Iris pigment epithelial cell (primary cell): Measurements from ENCODE around the gene THAP12.
"Not testable (repeated sequence)": the region's sequence is repeated elsewhere in the genome, so short reads cannot be mapped to it uniquely, and the experiment has no call there.

Experiments used
- DNase-seq: peaks from one replicate; pipeline ENCODE4 v3.0.0-alpha.2; 2011; ENCODE audit warnings: low read depth

The THAP12 gene

DNA sequence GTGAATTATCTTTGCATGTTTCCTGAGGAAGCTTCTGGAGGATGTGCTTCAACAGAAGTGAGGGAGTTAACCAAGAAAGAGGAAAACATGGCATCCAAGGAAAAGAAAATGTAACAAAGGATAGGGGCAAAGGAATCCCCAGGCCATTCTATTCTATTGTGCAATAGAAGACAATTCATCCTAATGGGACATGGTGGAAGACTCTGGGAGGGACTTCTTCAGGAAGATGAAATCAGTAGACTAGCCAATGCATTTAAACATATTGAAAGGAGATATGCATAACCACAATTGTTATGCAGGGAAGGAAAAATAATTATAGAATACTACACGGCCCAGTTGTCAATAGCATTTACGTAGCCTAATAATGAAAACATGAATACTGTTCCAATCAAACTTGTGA is 55.7 kb downstream of the THAP12 start:
- DNase-seq = no peak

DNA sequence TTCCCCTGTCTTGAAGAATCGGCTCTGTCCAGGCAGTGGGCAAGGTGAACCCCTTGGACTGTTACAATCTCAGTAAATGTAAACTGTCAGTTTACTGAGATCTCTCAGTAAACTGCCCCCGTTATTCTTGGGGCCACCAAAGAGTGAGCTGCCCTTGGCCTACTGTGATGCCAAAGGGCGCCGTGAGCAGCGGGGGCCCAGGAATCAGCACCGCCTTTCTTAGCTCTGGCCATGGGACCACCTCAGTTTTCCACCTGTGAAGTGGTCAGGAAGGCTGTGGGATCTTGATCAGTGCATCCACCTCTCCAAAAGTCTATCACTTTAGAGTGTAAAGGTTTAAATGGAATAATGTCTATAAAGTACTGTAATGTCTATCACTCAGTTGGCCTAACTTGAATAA is 57.1 kb downstream of the THAP12 start:
- no peak for DNase-seq

DNA sequence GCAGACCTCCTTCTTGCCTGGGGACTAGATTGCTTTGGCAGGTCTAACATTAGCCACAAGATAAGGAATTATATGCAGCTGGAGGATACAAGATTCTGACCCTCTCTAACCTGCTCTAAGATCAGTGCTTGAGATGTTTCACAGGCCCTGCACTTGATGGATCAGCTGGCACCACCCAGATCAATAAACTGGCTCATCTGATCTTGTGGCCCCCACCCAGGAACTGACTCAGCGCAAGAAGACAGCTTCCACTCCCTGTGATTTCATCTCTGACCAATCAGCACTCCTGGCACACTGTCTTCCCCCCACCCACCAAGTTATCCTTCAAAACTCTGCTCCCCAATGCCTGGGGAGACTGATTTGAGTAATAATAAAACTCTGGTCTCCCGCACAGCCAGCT is 57.6 kb downstream of the THAP12 start:
- not testable (repeated sequence) for DNase-seq

DNA sequence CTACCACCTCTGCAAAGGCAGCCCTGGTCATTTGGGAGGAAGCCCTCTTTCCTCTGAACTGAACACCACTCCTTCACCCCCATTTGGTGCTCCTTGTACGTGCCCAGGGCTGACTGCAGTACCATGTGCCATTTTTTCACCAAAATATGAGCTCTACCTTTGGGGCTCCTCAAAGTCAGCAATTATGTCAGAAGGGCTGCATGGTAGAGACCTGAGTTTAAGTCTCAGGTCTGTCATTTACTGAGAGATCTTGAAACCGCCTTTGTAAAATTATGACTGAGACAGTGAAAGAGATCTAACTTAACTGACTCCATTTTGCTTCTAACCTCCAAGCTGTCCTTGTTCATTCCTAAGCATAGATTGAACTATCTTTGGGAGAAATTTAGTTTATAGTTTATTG is 58.0 kb downstream of the THAP12 start:
- DNase-seq = no peak

DNA sequence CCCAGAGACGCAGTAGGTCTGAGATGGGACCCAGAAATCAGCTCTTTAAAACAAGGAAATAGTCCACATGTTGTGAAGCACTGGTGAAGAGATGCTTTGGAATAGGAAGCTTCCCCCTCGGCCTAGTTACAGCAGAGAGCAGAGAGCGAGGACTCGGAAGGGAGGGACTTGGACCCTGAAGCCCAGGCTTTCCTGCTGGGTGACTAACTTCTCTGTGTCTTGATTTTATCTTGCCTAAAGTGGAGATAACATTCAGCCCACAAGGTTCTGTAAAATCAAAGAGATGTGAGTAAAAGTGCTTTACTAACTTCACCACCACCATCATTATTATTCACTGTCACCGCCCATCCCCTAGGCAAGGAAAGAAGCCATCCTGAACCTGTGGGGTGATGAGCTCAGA is 58.4 kb downstream of the THAP12 start:
- no peak for DNase-seq

DNA sequence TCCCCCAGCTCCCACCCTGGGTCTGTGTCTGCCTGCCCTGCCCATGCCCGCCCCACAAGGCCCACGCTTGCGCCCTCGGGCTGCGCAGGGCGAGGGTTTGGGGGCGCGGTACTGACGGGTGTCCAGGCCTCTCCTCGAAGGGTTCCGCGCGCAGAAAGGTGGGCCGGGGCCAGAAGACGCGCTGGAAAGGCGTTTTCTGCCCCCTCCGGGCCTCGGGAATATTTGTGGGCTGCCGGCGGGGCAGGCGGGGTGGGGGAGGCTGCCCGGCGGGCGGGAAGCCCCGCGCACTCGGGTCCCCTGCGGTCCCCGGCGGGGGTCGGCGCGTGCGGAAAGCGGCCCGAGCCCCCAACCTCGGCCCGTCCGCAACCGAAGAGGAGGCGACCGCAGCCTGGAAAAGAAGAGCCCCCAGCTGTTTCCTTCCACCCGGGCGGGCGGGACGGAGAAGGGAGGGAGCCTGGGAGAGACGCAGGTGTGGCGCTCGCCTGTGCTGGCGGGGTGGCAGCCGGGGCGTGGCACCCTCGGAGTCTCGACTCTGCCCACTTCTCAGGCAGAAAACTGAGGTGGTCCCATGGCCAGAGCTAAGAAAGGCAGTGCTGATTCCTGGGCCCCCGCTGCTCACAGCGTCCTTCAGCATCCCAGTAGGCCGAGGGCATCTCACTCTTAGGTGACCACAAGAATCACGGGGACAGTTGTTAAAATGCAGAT is 59.0 kb downstream of the THAP12 start:
- no peak for DNase-seq

DNA sequence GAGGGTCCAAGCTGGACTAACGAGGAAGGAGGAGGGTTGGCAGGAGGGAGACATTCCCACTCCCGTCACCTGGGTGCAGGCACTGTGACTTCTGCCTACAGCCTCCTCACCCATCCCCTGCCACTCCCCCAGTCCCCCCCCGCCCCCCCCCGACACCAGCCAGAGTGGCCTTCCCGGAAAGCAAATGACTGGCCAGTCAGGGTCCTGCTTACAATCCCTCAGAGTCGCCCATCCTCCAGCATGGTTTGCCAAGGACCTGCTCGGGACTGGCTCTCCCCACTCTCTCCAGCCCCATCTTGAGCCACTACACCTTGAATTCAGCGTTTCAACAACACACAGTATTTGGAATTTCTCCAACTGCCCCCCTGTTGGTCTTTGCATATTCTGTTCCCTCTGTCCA is 59.6 kb downstream of the THAP12 start:
- no peak for DNase-seq

DNA sequence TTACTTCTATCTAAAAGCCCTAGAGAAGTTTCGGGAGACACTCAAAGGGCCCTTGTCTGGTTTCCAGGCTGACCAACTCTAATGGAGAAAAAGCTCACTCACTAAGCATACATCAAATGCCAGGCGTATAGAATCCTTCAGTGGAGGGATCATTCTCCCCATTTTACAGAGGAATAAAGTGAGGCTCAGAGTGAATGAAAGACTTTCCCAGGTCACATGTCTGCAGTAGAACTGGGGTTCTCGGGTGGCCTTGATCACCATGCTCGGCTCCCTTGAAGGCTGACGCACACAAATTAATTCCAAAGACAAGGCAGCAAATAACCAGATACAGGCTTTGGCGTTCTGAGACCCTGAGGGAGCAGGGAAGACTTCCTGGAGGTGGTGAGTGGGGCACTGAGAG is 60.0 kb downstream of the THAP12 start:
- DNase-seq = no peak

DNA sequence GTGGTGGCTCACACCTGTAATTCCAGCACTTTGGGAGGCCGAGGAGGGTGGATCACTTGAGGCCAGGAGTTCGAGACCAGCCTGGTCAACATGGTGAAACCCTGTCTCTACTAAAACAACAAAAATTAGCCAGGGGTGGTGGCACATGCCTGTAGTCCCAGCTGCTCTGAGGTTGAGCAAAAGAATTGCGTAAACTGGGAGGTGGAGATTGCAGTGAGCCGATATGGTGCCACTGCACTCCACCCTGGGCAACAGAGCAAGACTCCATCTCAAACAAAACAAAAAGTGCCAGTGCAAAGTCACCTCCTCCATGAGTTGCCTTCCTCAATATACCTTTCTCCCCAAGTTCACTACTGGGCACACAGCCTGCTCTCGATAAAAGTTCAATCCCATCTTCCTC is 61.1 kb downstream of the THAP12 start:
- not testable (repeated sequence) for DNase-seq

DNA sequence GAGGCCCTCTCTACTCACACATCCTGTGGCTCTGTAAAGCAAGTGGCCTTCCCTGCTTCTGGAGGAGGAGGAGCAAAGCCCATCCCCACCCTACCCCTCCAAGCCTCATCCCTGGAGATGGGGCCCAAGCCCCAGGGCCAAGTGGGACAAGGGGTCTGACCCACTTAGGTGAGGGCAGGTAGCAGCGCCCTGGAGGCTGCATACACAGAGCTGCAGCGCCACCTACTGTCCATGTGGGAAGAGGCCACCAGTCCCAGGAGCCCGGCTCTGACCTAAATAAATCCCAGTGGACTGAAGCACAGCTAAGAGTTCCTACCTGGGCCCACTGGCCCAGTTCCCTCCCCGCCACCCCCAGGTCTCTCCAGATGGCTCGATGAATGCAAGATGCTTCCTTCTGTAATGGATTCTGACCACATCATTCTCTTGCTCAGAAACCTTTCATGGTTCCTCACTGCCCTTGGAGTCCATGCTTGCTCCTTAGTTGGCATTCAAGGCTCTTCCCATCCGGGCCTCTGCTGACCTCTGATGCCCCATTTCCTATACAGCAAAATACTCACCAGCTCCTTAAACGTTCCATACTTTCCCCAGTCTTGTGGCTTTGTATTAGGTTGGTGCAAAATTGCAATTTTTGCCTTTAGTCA is 62.1 kb downstream of the THAP12 start:
- DNase-seq = peak; percentile 64

DNA sequence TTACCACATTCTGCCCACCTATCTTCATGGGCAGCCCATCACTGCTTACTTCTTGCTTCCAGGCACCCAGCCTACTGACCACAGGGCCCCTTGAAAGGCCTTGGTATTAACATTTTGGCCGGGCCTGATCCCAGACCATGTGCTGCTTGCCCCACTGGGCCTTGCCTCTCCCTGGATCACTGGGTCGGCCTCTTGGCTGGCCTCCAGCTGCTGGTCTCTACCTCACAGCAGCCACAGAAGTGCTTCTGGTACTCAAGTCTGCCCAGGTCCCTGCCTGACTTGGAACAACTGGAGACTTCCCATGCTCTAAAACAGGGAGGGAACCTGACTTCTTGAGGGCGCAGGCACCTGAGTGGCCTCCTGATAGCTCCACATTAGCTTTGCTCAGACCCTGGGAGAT is 63.6 kb downstream of the THAP12 start:
- no peak for DNase-seq

DNA sequence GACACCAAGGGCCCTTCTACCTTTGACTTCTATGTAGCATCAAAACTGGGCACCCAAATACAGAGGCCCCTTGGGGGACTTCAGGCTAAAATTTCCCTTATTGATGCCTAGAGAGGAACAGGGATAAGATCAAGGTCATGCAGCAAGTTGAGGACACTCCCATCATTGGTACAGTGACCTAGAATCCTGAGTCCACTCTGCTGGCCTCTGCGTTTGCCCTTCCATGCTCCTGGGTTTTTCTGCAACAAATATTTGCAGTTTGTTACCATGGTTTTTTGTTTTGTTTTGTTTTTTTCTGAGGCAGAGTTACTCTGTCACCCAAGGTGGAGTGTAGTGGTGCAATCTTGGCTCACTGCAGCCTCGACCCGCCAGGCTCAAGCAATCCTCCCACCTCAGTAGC is 64.2 kb downstream of the THAP12 start:
- DNase-seq = no peak

DNA sequence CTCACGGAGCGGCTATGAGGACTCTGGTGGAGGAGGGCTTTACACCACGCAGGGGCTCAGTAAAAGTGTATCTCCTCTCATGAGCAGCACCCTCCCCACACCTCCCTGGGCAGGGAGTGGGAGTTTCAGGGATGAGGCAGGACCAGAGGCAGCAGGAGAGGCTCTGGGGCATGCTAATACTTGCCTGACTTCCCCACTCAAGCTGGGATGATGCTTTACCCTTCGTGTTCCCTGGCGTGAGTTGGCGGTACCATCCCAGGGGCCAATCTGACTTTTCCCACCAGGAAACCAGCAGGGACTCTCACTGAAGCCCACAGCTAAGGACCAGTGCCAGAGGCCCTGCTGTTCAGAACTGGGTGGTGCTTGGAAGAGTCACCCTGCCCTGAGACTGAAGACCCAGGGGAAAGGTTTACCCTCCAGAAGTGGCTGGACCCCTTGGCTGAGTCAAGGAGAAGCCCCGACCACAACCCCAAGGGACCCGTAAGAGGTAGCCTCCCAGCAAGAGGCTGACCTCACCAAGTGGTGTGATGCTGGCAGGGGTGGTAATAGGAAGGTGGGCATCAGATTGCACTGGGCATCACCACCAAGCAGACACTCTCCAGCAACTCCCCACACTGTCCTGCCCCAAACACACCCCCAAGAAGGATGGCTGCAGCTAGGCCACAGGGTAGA is 65.6 kb downstream of the THAP12 start:
- DNase-seq = no peak

DNA sequence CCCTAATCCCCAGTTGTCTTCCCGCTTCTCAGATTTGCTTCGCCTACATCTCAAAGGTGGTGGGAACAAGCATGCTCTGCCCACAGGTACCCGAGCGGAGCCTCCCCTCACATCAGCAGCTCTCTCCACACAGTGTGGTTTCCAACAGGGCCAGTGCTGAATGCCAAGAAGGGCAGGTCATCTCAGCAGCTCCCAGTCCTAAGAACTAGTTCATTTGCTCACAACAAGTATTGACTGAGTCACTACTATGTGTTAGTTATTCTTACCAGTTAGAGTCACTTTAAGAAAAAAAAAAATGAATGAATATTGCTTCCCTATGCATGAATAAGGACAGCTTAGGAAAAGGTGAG is 66.2 kb downstream of the THAP12 start:
- DNase-seq = peak; percentile 65

DNA sequence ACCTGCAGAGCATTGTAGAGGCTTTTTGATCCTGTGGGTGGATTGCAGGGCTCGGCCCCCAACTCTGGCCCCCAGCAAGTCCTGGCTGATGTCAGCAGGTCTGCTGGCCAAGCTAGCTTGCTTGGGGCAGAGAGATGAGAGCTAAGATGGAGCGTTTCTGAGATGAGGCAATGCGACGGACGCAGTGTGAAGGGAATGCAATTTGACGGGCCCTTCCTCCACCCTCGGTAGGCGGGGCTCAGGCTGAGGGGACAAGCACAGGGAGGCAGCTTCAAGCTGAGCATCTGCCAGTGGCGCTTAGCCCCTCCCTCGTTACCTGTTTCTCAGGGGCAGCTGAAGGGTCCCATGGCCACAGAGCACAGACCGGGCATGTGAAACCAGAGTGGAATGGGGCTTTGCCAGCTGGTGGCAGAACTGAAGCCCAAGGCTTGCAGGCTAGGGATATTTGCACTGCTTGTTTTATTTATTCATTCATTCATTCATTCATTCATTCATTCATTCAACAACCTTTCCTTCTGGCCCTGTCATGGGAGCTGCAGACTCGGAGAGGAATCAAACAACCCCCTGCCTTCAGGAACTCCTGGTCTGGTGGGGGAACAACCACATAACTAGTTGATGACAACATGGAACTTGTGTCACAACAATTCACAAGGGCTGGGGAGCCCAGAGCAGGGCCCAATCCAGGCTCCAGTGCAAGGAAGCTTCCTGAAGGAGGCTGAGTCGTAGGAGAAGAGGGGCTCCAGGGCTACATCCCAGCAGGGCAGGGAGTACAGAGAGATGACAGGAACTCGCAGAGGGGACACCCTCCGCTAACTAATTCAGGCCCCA is 66.8 kb downstream of the THAP12 start:
- DNase-seq = peak; percentile 13

DNA sequence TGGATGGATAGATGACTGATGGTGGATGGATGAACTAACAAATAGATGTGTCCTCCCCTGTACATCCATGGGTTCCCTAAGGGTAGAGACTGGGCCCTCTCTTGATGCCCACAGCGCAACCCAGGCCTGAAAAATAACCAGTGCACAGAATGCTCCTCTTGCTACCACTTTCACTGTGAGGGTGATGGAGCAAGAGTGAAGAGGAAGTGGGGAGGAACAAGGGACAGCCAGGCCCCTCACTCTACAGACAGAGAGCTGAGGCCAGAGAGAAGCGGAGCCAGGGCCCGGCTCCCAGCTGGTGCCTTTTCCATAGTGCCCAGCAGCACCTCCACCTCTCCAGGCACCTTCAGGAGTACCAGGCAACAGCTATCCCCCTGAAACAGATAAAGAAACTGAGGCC is 67.7 kb downstream of the THAP12 start:
- no peak for DNase-seq

DNA sequence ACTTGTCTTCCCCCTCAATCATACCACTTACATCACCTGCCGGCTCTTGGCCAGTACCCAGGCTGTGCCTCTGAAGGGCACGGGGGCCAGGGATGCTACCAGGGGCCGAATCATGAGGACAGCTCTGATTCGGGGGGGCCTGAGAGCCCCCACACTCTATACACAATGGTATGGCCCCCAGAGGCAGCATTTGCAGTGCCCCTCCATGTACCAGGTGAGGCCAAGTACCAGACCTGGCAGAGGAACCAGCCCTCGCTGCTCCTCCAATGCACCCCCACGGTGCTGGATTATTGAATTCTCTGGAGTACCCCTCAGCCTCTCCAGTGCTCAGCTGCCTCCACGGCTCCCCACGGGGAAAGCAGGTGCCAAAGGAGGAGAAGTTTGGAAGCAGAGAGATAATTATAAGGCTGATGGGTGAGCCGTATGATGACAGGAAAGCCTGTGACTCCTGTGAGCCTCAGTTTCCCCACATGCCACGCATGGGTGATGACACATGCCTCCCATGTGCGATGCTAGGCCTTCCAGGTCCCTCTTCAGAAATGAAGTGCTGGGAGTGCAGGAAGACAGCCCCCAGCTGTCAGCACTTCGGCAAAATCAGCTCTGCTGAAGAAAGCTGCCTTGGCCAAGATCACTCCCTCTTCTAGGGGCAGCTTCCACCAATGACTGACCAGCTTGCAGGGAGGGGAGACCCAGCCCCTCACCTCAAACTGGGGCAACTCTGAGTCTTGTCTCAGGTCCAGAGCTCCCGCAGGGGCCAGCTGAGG is 69.9 kb downstream of the THAP12 start:
- DNase-seq = no peak

DNA sequence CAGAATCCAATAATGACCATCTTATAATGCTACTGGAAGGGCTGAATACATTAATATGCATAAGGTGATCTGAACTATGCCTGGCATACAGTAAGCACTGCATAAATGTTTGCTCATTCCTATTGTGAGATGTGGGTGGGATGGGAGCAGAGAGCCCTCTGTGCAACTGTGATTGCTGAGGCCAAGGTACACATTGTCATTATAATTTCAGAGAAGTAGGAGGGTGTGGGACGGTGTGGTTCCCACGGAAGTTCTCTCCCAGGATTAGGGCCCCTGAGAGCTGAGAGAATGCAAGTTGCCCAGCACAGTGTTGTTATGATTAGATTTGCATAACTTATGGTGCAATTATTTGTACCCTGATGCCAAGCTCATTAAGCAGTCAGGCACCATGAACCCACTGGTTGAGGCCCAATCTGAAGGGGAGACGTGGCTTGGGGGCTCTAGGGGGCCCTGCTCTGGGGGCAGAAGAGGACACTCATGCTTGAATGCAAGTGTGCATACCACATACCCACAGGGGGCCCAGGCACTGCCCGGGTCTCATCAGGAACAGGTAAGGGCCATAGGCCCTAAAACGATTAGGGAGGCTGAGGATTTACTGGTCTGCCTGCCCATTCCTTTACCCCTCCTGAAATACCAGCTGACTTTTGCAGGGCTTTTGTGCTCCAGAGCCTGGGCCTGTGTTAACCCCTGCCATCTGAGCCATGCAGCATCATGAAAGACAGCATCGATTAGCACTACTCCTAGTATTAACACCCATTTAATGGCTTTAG is 72.8 kb downstream of the THAP12 start:
- DNase-seq = no peak

DNA sequence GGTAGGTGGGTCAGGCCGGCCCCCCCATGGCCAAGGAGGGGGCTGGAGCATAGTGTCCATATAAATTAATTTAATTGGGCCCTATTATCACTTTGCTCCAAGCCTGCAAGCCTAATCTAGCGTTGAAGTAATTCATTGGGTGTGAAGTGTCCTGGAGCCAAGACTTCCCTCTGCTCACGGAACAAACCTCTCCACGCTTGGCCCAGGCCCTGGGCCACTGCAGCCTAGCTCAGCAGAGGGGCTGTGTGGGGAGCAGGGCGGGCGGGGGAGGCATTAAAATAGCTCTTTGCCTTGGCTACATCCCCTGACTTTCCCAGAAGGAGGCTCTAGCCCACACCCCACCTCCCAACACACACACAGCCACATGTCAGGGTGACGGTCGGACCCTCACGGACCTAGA is 73.5 kb downstream of the THAP12 start:
- DNase-seq = no peak

DNA sequence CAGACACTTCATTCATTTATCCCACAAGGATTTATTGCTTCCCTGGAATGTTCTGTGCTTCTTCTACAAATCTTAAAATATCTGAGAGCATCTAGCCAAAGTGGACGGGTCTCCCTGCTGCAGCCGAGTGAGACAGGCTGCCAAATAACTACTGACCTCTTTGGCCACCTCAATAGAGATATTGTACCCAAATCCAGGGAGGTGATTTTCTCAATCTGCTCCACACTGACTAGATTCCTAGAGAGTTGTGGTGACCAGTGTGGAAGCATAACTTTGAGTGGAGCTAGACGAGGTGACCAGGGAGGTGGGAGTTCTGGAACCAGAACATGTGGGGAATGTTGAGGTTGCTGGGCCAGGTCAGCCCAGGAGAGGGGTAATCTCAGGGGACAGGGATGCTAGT is 77.5 kb downstream of the THAP12 start:
- no peak for DNase-seq

DNA sequence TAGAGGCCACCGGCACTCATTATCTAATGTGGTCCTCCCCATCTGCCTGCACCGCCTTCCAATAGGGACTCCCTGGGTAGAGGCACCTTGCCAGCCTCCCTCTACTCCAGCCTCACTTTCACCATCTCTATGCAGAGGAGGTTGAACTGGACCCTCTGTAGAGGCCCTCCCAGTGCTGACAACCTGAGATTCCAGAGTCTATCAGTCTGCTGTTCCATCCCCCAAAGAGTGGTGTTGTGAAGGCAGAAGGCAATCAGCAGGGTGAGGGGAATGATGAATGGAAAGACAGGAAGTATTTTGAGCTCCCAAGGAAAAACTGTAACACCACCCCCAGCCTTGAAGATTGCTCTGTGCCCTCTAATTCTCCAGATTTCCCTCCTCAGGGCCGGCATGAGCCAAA is 77.9 kb downstream of the THAP12 start:
- DNase-seq = no peak
